ENCODE measurements around the gene ZFYVE27. TPM values are rescaled to one million over a fixed set of nuclear protein-coding genes. Genes with fewer than 3 reads are reported as not detected.
A peak's percentile ranks its signal among the peaks of the same experiment; 100 is the strongest.

Gene ZFYVE27
- total RNA-seq, 4 donors from 2014 or later = 25.8 to 60.5 (median 39.6) TPM

DNA sequence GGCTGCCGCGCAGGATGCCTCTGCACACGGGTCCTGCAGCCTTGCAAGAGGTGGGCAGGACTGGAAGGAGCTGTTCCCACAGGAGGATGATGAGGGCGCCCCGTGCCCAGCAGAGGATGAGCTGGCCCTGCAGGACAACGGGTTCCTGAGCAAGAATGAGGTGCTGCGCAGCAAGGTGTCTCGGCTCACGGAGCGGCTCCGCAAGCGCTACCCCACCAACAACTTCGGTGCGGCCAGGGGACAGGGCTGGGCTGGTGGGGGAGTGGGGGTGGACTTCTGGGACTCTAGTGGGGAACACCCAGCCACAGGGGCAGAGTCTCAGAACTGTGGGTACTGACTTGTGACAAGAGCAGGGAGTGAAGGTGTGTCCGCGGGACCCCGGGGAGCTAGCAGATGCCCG, 16.0 kb downstream of the ZFYVE27 start:
- H3K36me3 ChIP-seq = peaks cover 99% of the 10 kb centered on the region

DNA sequence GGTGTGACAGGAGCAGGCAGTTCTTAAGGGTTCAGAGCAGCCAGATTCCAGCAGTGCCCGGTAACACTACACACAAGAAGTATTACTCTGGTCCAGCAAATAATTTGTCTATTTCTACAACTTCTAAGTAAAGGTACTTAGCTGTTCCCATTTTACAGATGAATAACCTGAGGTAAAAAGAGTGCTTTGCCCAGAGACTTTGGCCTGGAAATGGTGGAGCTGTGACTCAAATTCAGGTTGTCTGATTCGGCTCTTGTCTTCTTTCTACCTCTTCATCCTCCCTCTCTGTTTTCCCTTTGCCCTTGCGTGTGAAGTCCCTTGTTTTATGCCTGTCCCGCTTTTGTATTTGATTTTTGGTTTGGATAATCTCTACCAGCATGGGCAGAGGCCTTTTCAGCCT, 17.8 kb downstream of the ZFYVE27 start:
- 64% methylated on average over 3 of the region's 4 CpGs for WGBS

More for the DNA sequence above, 16.0 kb downstream of the ZFYVE27 start:
- 97% methylated on average over 9 of the region's 18 CpGs for WGBS
- Histone ChIP-seq H3K4me3 (no peak overlapping the region), H3K27ac (no peak overlapping the region), H3K27me3 (no peaks in the 10 kb centered on the region), H3K4me1 (no peaks in the 10 kb centered on the region), H3K9me3 (no peaks in the 10 kb centered on the region)
- TF ChIP-seq POLR2AphosphoS5 (IDR thresholded peaks at IDR 0.05) (no peak), EP300 (IDR thresholded peaks at IDR 0.05) (no peak), POLR2A (IDR thresholded peaks at IDR 0.05) (no peak)
- TF ChIP-seq, protein P1, sequence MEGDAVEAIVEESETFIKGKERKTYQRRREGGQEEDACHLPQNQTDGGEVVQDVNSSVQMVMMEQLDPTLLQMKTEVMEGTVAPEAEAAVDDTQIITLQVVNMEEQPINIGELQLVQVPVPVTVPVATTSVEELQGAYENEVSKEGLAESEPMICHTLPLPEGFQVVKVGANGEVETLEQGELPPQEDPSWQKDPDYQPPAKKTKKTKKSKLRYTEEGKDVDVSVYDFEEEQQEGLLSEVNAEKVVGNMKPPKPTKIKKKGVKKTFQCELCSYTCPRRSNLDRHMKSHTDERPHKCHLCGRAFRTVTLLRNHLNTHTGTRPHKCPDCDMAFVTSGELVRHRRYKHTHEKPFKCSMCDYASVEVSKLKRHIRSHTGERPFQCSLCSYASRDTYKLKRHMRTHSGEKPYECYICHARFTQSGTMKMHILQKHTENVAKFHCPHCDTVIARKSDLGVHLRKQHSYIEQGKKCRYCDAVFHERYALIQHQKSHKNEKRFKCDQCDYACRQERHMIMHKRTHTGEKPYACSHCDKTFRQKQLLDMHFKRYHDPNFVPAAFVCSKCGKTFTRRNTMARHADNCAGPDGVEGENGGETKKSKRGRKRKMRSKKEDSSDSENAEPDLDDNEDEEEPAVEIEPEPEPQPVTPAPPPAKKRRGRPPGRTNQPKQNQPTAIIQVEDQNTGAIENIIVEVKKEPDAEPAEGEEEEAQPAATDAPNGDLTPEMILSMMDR (IDR thresholded peaks at IDR 0.05) = no peak
- no peak for DNase-seq (ENCODE audit: low spot score in 2 of 2)

DNA sequence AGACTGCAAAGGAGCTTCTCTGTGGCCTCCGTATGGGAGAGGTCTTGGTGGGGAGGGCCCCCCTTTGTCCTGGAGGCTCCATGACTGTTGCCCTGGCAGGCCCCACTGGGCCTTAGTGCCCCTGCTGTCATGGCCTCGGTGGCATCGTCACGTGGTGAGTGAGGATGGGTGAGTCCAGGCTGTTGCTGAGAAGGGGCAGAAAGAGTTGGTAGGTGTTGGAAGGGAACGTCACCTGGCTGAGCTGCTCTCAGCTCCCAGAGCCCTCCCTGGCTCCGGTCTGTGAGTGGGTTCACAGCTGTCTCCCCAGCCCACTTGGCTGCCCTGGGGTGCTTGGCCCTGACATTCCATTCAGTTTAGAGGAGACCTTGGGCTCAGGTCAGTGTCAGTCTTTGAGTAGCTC, 18.8 kb downstream of the ZFYVE27 start:
- TF ChIP-seq POLR2AphosphoS5 (IDR thresholded peaks at IDR 0.05) (no peak), EP300 (IDR thresholded peaks at IDR 0.05) (no peak), POLR2A (IDR thresholded peaks at IDR 0.05) (no peak)
- TF ChIP-seq, protein P1 (IDR thresholded peaks at IDR 0.05) = no peak
- 100% methylated on average over 4 of the region's 6 CpGs for WGBS
- no peak for DNase-seq (ENCODE audit: low spot score in 2 of 2)
- Histone ChIP-seq H3K9me3 (no peaks in the 10 kb centered on the region), H3K36me3 (peaks cover 97% of the 10 kb centered on the region), H3K4me1 (peaks cover 4% of the 10 kb centered on the region), H3K27ac (no peak overlapping the region), H3K4me3 (no peak overlapping the region), H3K27me3 (no peaks in the 10 kb centered on the region)

More for the DNA sequence above, 17.8 kb downstream of the ZFYVE27 start:
- H3K27me3 ChIP-seq = no peaks in the 10 kb centered on the region
- no peaks in the 10 kb centered on the region for H3K9me3 ChIP-seq
- DNase-seq (ENCODE audit: low spot score in 2 of 2) = no peak
- H3K4me3 ChIP-seq = no peak overlapping the region
- H3K4me1 ChIP-seq = peaks cover 1% of the 10 kb centered on the region
- no peak overlapping the region for H3K27ac ChIP-seq
- TF ChIP-seq POLR2AphosphoS5 (IDR thresholded peaks at IDR 0.05) (no peak), POLR2A (IDR thresholded peaks at IDR 0.05) (no peak), EP300 (IDR thresholded peaks at IDR 0.05) (no peak)
- TF ChIP-seq, protein P1 (IDR thresholded peaks at IDR 0.05) = no peak
- peaks cover 97% of the 10 kb centered on the region for H3K36me3 ChIP-seq

DNA sequence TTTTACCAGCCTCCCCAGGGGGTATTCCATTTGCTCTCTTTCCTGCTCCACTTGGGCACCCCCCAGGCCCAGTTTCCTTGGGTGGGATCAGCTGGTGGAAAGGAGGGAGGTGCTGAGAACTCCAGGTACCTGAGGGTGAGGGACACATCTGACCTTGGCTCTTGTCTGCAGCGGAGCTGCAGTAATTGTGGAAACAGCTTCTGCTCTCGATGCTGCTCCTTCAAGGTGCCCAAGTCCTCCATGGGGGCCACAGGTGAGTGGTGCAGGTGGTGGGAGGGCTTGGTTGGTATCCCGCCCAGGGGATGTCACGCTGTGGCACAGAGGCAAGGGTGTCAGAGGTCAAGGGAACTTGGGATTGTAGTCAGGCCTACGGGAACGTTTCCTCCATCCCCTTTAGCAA, 20.5 kb downstream of the ZFYVE27 start:
- Histone ChIP-seq H3K4me1 (peaks cover 4% of the 10 kb centered on the region), H3K4me3 (no peak overlapping the region), H3K36me3 (peaks cover 94% of the 10 kb centered on the region), H3K27ac (no peak overlapping the region), H3K27me3 (no peaks in the 10 kb centered on the region), H3K9me3 (no peaks in the 10 kb centered on the region)
- 88% methylated on average over 6 of the region's 6 CpGs for WGBS
- no peak for TF ChIP-seq POLR2A (IDR thresholded peaks at IDR 0.05)
- no peak for TF ChIP-seq POLR2AphosphoS5 (IDR thresholded peaks at IDR 0.05)
- TF ChIP-seq EP300 (IDR thresholded peaks at IDR 0.05) = no peak
- TF ChIP-seq, protein P1 (IDR thresholded peaks at IDR 0.05) = no peak
- no peak for DNase-seq (ENCODE audit: low spot score in 2 of 2)

DNA sequence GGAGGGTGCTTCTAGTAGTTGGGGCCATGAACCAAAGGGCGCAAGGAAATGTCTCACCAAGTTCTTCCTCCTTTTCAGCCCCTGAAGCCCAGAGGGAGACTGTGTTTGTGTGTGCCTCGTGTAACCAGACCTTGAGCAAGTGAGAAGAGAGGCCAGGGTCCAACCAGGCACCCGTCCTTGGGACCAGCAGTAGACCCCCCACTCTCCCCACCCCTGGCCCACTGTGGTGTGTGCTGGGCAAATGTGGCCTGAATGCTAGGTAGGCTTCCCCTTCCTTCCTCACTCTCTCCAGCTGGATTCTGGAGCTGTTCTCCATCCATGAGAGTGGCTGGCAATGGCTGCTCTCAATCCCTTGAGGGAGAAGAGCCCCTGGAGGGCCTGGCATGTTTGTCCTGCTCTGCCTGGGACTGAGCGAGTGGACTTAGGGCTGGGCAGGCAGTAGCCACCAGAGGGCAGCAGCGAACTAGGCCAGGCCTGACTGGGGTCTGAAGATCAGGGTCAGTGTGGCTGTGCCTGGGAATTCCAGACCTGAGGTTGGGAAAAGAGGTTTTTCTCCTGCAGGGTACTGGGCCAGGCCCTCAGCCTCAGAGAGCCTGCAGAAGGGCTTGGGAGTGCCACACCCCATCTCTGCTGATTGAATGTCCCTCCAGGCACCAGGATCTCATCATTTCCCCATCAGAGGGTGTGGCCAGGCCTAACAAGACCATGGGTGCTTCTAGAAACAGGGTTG, 22.4 kb downstream of the ZFYVE27 start:
- WGBS = 59% methylated on average over 5 of the region's 5 CpGs

More for the DNA sequence above, 22.4 kb downstream of the ZFYVE27 start:
- no peak for TF ChIP-seq POLR2AphosphoS5 (IDR thresholded peaks at IDR 0.05)
- TF ChIP-seq, protein P1 (IDR thresholded peaks at IDR 0.05) = peak; percentile 15 to 77
- no peak for TF ChIP-seq POLR2A (IDR thresholded peaks at IDR 0.05)
- Histone ChIP-seq H3K4me3 (no peak overlapping the region), H3K4me1 (peaks cover 4% of the 10 kb centered on the region), H3K36me3 (peaks cover 76% of the 10 kb centered on the region), H3K27ac (no peak overlapping the region), H3K27me3 (no peaks in the 10 kb centered on the region), H3K9me3 (no peaks in the 10 kb centered on the region)
- no peak for DNase-seq (ENCODE audit: low spot score in 2 of 2)

Data from suprapubic skin (tissue), 4 donors.